ENCODE data around the gene ABAT. TPM values are rescaled to one million over a fixed set of nuclear protein-coding genes. Genes with fewer than 3 reads are reported as not detected.

Gene ABAT
- total RNA-seq, 1 experiment from 2014 or later: 4.7 TPM

DNA sequence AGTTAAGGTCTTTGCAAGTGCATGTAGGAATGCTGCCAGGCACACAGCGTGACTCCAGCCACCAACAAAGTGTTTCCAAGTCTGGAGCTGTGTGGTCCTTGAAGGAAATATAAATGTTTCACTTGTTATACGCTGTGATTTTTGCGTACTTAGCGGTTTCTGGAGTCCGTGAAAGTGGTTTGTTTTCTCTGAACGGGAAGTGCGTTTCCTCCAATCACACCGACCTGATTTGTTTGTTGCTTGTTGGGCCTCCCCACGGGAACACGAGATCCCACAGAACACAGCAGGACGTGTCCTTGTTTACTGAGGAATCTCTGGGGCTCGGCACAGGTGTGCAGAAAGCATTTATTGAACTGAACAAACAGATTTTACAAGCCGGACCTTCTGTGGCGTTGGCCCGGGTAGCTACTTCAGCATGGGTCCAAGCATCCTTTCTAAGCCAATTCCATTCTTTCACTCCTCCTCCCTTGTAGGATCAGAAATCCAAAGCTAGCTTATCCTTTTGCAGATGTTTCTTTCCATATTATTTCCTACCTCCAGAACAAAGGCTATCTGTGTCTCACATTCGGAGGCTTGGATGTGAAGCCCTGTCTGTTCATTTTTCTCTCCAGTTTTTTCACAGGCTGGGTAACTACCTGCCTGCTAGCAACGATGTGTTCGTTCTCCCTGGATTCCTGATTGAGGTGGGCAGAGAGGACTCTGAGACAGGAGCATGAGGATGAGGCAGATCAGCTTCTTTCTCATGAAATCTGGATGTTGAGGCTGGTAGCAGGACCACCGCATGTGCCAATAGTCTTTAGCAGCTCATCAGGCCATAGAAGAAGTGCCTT is 44.6 kb downstream of the ABAT start:
- Histone ChIP-seq H3K27ac (ENCODE audit: low read depth, low read length) (no peak overlapping the region), H3K9me2 (ENCODE audit: insufficient read depth) (no peaks in the 10 kb centered on the region), H3K9me3 (ENCODE audit: control insufficient read depth in 1 of 2, insufficient read depth in 1 of 2, low read depth in 1 of 2, low read length in 2 of 2) (peaks cover 3 to 6% of the 10 kb centered on the region in 2 experiments; a peak in 2 of 4 replicates), H3K4me3 (replicated peaks in 1 of 2; ENCODE audit: low read depth in 1 of 2, low read length in 2 of 2) (no peak overlapping the region), H3K79me2 (ENCODE audit: insufficient read depth, low read length) (no peaks in the 10 kb centered on the region), H3K27me3 (ENCODE audit: insufficient read depth, low read length) (no peaks in the 10 kb centered on the region), H3K4me1 (ENCODE audit: control insufficient read depth in 1 of 2, insufficient read depth in 2 of 2, low read length in 2 of 2) (no peaks in the 10 kb centered on the region), H3K36me3 (ENCODE audit: control insufficient read depth in 1 of 2, insufficient read depth in 2 of 2, low read length in 2 of 2) (no peaks in the 10 kb centered on the region; a peak in 1 of 4 replicates), H3K4me2 (ENCODE audit: low read length) (no peak overlapping the region), H2AFZ (ENCODE audit: low read depth, low read length, poor library complexity, severe bottlenecking) (no peak overlapping the region), H3K9ac (ENCODE audit: low read length) (no peak overlapping the region), H4K20me1 (ENCODE audit: insufficient read depth) (no peaks in the 10 kb centered on the region)
- TF ChIP-seq, protein P1, sequence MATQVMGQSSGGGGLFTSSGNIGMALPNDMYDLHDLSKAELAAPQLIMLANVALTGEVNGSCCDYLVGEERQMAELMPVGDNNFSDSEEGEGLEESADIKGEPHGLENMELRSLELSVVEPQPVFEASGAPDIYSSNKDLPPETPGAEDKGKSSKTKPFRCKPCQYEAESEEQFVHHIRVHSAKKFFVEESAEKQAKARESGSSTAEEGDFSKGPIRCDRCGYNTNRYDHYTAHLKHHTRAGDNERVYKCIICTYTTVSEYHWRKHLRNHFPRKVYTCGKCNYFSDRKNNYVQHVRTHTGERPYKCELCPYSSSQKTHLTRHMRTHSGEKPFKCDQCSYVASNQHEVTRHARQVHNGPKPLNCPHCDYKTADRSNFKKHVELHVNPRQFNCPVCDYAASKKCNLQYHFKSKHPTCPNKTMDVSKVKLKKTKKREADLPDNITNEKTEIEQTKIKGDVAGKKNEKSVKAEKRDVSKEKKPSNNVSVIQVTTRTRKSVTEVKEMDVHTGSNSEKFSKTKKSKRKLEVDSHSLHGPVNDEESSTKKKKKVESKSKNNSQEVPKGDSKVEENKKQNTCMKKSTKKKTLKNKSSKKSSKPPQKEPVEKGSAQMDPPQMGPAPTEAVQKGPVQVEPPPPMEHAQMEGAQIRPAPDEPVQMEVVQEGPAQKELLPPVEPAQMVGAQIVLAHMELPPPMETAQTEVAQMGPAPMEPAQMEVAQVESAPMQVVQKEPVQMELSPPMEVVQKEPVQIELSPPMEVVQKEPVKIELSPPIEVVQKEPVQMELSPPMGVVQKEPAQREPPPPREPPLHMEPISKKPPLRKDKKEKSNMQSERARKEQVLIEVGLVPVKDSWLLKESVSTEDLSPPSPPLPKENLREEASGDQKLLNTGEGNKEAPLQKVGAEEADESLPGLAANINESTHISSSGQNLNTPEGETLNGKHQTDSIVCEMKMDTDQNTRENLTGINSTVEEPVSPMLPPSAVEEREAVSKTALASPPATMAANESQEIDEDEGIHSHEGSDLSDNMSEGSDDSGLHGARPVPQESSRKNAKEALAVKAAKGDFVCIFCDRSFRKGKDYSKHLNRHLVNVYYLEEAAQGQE (IDR thresholded peaks at IDR 0.05; ENCODE audit: low read depth): no peak
- TF ChIP-seq RAD21 (IDR thresholded peaks at IDR 0.05; ENCODE audit: low read depth) (no peak), EGR1 (IDR thresholded peaks at IDR 0.05; ENCODE audit: low read depth) (no peak), ELF1 (IDR thresholded peaks at IDR 0.05; ENCODE audit: borderline replicate concordance, low read depth) (no peak), CEBPB (IDR thresholded peaks at IDR 0.05; ENCODE audit: low read depth) (no peak)
- TF ChIP-seq, protein P2, sequence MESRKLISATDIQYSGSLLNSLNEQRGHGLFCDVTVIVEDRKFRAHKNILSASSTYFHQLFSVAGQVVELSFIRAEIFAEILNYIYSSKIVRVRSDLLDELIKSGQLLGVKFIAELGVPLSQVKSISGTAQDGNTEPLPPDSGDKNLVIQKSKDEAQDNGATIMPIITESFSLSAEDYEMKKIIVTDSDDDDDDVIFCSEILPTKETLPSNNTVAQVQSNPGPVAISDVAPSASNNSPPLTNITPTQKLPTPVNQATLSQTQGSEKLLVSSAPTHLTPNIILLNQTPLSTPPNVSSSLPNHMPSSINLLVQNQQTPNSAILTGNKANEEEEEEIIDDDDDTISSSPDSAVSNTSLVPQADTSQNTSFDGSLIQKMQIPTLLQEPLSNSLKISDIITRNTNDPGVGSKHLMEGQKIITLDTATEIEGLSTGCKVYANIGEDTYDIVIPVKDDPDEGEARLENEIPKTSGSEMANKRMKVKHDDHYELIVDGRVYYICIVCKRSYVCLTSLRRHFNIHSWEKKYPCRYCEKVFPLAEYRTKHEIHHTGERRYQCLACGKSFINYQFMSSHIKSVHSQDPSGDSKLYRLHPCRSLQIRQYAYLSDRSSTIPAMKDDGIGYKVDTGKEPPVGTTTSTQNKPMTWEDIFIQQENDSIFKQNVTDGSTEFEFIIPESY (IDR thresholded peaks at IDR 0.05; ENCODE audit: extremely low read depth, insufficient replicate concordance, low read length): no peak
- DNase-seq (ENCODE audit: low read depth, low spot score): no peak
- intact Hi-C loops (cut with micrococcal nuclease): no loop called here
- POLR2A ChIA-PET: no interaction called here
- ATAC-seq: no peak
- RAD21 ChIA-PET (ENCODE audit: low non-redundant PET in 1 of 2, low total read pairs in 2 of 2, uncharacterized antibody in 2 of 2, unreplicated experiment in 2 of 2): no interaction called here
- CTCF ChIA-PET: no interaction called here
- BruUV-seq (replicated peaks): no TSS peak
